ENCODE measurements around the gene MYRIP. TPM values are rescaled to one million over a fixed set of nuclear protein-coding genes. Genes with fewer than 3 reads are reported as not detected.
"Not testable (repeated sequence)": the region's sequence is repeated elsewhere in the genome, so short reads cannot be mapped to it uniquely, and the experiment has no call there.

MYRIP gene
- polyA plus RNA-seq, 1 experiment = not detected

GRCh38 chr3:39766433-39766832 is 43.0 kb upstream of the MYRIP start:
- POLR2A ChIA-PET = no interaction called here
- CTCF ChIA-PET = no interaction called here
- TF ChIP-seq CTCF (IDR thresholded peaks at IDR 0.05; ENCODE audit: low read depth, low read length) = no peak

DNA sequence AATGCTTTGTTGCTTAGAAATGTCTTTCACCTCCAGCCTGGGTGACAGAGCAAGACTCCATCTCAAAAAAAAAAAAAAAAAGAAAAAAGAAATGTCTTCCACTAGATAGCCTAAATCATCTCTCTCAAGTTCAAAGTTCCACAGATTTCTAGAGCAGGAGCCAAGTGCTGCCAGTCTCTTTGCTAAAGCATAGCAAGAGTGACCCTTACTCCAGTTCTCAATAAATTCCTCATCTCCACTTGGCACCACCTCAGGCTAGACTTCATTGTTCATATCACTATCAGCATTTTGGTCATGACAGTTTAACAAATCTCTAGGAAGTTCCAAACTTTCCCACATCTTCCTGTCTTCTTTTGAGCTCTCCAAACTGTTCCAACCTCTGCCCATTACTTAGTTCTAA is 42.5 kb upstream of the MYRIP start:
- DNase-seq (ENCODE audit: low read depth, low spot score); H3K27ac ChIP-seq (ENCODE audit: low read depth, low read length); POLR2A ChIA-PET; H3K4me3 ChIP-seq (ENCODE audit: low read depth, low read length); CTCF ChIA-PET; H3K27me3 ChIP-seq (ENCODE audit: control insufficient read depth, insufficient read depth, low read length); H3K9me3 ChIP-seq (ENCODE audit: control insufficient read depth, insufficient read depth, low read length): not testable (repeated sequence)

More at GRCh38 chr3:39766433-39766832, 43.0 kb upstream of the MYRIP start:
- no peak for DNase-seq (ENCODE audit: low read depth, low spot score)
- no peak overlapping the region for H3K4me3 ChIP-seq (ENCODE audit: low read depth, low read length)
- H3K27ac ChIP-seq (ENCODE audit: low read depth, low read length) = no peak overlapping the region
- H3K27me3 ChIP-seq (ENCODE audit: control insufficient read depth, insufficient read depth, low read length) = no peaks in the 10 kb centered on the region
- H3K9me3 ChIP-seq (ENCODE audit: control insufficient read depth, insufficient read depth, low read length) = peaks cover 7% of the 10 kb centered on the region

GRCh38 chr3:39778168-39778567 is 31.2 kb upstream of the MYRIP start:
- POLR2A ChIA-PET; H3K27ac ChIP-seq (ENCODE audit: low read depth, low read length); H3K4me3 ChIP-seq (ENCODE audit: low read depth, low read length); H3K27me3 ChIP-seq (ENCODE audit: control insufficient read depth, insufficient read depth, low read length); DNase-seq (ENCODE audit: low read depth, low spot score); CTCF ChIA-PET: not testable (repeated sequence)
- peaks cover 15% of the 10 kb centered on the region for H3K9me3 ChIP-seq (ENCODE audit: control insufficient read depth, insufficient read depth, low read length)

- H3K9me3 ChIP-seq (ENCODE audit: control insufficient read depth, insufficient read depth, low read length) = peaks cover 15% of the 10 kb centered on the region
- ChIA-PET POLR2A (no interaction called here), CTCF (no interaction called here)
- TF ChIP-seq CTCF (IDR thresholded peaks at IDR 0.05; ENCODE audit: low read depth, low read length) = no peak
- H3K4me3 ChIP-seq (ENCODE audit: low read depth, low read length) = no peak overlapping the region
- DNase-seq (ENCODE audit: low read depth, low spot score) = no peak
- no peaks in the 10 kb centered on the region for H3K27me3 ChIP-seq (ENCODE audit: control insufficient read depth, insufficient read depth, low read length)
- no peak overlapping the region for H3K27ac ChIP-seq (ENCODE audit: low read depth, low read length)
Observed at GRCh38 chr3:39779511-39780230, 29.7 kb upstream of the MYRIP start.

- no peak for TF ChIP-seq CTCF (IDR thresholded peaks at IDR 0.05; ENCODE audit: low read depth, low read length)
- CTCF ChIA-PET = no interaction called here
- POLR2A ChIA-PET = no interaction called here
- Histone ChIP-seq H3K4me3 (ENCODE audit: low read depth, low read length) (no peak overlapping the region), H3K27me3 (ENCODE audit: control insufficient read depth, insufficient read depth, low read length) (no peaks in the 10 kb centered on the region), H3K27ac (ENCODE audit: low read depth, low read length) (no peak overlapping the region), H3K9me3 (ENCODE audit: control insufficient read depth, insufficient read depth, low read length) (peaks cover 15% of the 10 kb centered on the region)
- DNase-seq (ENCODE audit: low read depth, low spot score) = no peak
Observed at GRCh38 chr3:39780352-39780751, 29.1 kb upstream of the MYRIP start.

- ChIA-PET POLR2A (no interaction called here), CTCF (no interaction called here)
- TF ChIP-seq CTCF (IDR thresholded peaks at IDR 0.05; ENCODE audit: low read depth, low read length) = no peak
- no peaks in the 10 kb centered on the region for H3K27me3 ChIP-seq (ENCODE audit: control insufficient read depth, insufficient read depth, low read length)
- no peak for DNase-seq (ENCODE audit: low read depth, low spot score)
- no peak overlapping the region for H3K4me3 ChIP-seq (ENCODE audit: low read depth, low read length)
- peaks cover 11% of the 10 kb centered on the region for H3K9me3 ChIP-seq (ENCODE audit: control insufficient read depth, insufficient read depth, low read length)
- no peak overlapping the region for H3K27ac ChIP-seq (ENCODE audit: low read depth, low read length)
Observed at GRCh38 chr3:39781025-39781424, 28.4 kb upstream of the MYRIP start.
